HepG2 (cell line): ENCODE results near the gene PLEKHA8. TPM values are rescaled to one million over a fixed set of nuclear protein-coding genes. Genes with fewer than 3 reads are reported as not detected.

Source experiments
- ATAC-seq: fragments of 200-7000 bp; cut with Tn5 transposase; 3 replicates; pipeline ENCODE4 v1.9.1; 2020; ENCODE audit warnings: mild to moderate bottlenecking, moderate library complexity
- BruUV-seq: library from RNA; stranded (reverse); fragments of 400-500 nt; replicated peaks from 2 replicates; lab custom pipeline; 2021; lab: Mats Ljungman, UMichigan
- CTCF ChIA-PET: fragments of 300-600 bp; formaldehyde crosslinking; extraction: SDS; loops from one replicate; lab custom pipeline; 2021; ENCODE audit warnings: low total read pairs, inconsistent platforms, low intra/inter-chr PET ratio; lab: Yijun Ruan, JAX
- POLR2A ChIA-PET: fragments of 350-600 bp; sonication (Branson Sonifier 250); formaldehyde crosslinking; loops from one replicate; lab custom pipeline; 2020; ENCODE audit warnings: antibody characterized with exemption, inconsistent platforms; lab: Yijun Ruan, JAX
- DNase-seq: peaks from one replicate; pipeline ENCODE4 v3.0.0-alpha.2; 2015; ENCODE audit warnings: low spot score
- FAIRE-seq: peaks from 3 replicates; lab custom pipeline; 2011; peaks lifted over from hg19 to GRCh38; lab: Jason Lieb, UNC
- H2AFZ ChIP-seq: one replicate; pipeline ENCODE4 v1.6.1; 2011; ENCODE audit warnings: low read length, inconsistent platforms
- H3K27ac ChIP-seq: fragments of 300-600 bp; 3 replicates; pipeline ENCODE4 v1.8.0; 2011; ENCODE audit warnings: mixed run types, mild to moderate bottlenecking, mixed read lengths, low read length, inconsistent platforms; ENCODE audit not compliant: insufficient read depth; ENCODE audit errors: extremely low read length
- H3K27me3 ChIP-seq, 2 experiments: fragments of 200-600 bp in 1 of 2; 2 replicates in 1 of 2; 3 replicates in 1 of 2; pipeline versions ENCODE4 v1.6.0 to v1.8.0; 2011; ENCODE audit warnings: low read length in 2 of 2, mild to moderate bottlenecking in 2 of 2, moderate library complexity in 2 of 2, inconsistent platforms in 1 of 2; ENCODE audit not compliant: insufficient read depth in 2 of 2, control insufficient read depth in 1 of 2
- H3K36me3 ChIP-seq, 2 experiments: fragments of 200-600 bp in 1 of 2; replicated peaks in 1 of 2; 2 replicates in 1 of 2; 3 replicates in 1 of 2; pipeline versions ENCODE4 v1.5.1 to v1.8.0; 2011; ENCODE audit warnings: low read length in 2 of 2, inconsistent platforms in 1 of 2; ENCODE audit not compliant: insufficient read depth in 2 of 2, control insufficient read depth in 1 of 2
- H3K4me1 ChIP-seq: 2 replicates; pipeline ENCODE4 v1.5.1; 2012; ENCODE audit warnings: low read length, inconsistent platforms; ENCODE audit not compliant: insufficient read depth
- H3K4me2 ChIP-seq: 2 replicates; pipeline ENCODE4 v1.6.0; 2011; ENCODE audit warnings: low read depth, low read length, inconsistent platforms
- H3K4me3 ChIP-seq, 3 experiments: fragments of 200-600 bp in 1 of 3; sonication (generic), shearing (Covaris generic) in 1 of 3; replicated peaks in 1 of 3; 2 replicates each; pipeline ENCODE4 v1.5.1; 2011 to 2016; ENCODE audit warnings: low read length in 3 of 3, inconsistent platforms in 2 of 3, low read depth in 2 of 3, mild to moderate bottlenecking in 2 of 3, control low read depth in 1 of 3, mixed read lengths in 1 of 3; ENCODE audit not compliant: insufficient read depth in 1 of 3
- H3K79me2 ChIP-seq: one replicate; pipeline ENCODE4 v1.6.1; 2011; ENCODE audit warnings: low read length, inconsistent platforms; ENCODE audit not compliant: insufficient read depth
- H3K9ac ChIP-seq: 2 replicates; pipeline ENCODE4 v1.6.0; 2011; ENCODE audit warnings: mild to moderate bottlenecking, low read depth, low read length, inconsistent platforms; ENCODE audit not compliant: insufficient read depth
- H3K9me3 ChIP-seq: 2 replicates; pipeline ENCODE4 v1.5.1; 2012; ENCODE audit warnings: mild to moderate bottlenecking, low read length
- H4K20me1 ChIP-seq: 2 replicates; pipeline ENCODE4 v1.6.0; 2011; ENCODE audit warnings: inconsistent platforms, mild to moderate bottlenecking, low read length, moderate library complexity; ENCODE audit not compliant: insufficient read depth
- MBD4 ChIP-seq: IDR thresholded peaks from 2 replicates; pipeline ENCODE4 v1.6.1; 2012; ENCODE audit warnings: low read length, inconsistent platforms, borderline replicate concordance
- MTA1 ChIP-seq: sonication (generic); formaldehyde crosslinking; IDR thresholded peaks from 2 replicates; pipeline ENCODE4 v1.4.0; 2020; ENCODE audit warnings: missing genetic modification reagents, mild to moderate bottlenecking, borderline replicate concordance
- RARA ChIP-seq: IDR thresholded peaks from 2 replicates; pipeline ENCODE4 v1.6.1; 2016; ENCODE audit warnings: missing genetic modification reagents, missing compliant biosample characterization
- SCMH1 ChIP-seq: sonication (generic); formaldehyde crosslinking; IDR thresholded peaks from 2 replicates; pipeline ENCODE4 v1.9.0; 2021; ENCODE audit warnings: missing genetic modification reagents, mild to moderate bottlenecking, borderline replicate concordance
- SP1 ChIP-seq, 2 experiments: fragments of 450-650 bp in 1 of 2; sonication (generic) in 1 of 2; formaldehyde crosslinking in 1 of 2; IDR thresholded peaks; 2 replicates each; pipeline versions ENCODE4 v1.4.0 to v1.6.1; 2016 to 2020; ENCODE audit warnings: missing genetic modification reagents in 1 of 2
- U2AF2 ChIP-seq: fragments of 200-400 bp; formaldehyde crosslinking; IDR thresholded peaks from 2 replicates; pipeline ENCODE4 v1.6.1; 2017; ENCODE audit warnings: low read depth, mild to moderate bottlenecking, low read length
- ZNF318 ChIP-seq: sonication (generic); formaldehyde crosslinking; IDR thresholded peaks from 2 replicates; pipeline ENCODE4 v1.4.0; 2020; ENCODE audit warnings: mild to moderate bottlenecking, missing genetic modification reagents
- WGBS: methylation state at CpG from one replicate; pipeline ENCODE4 v1.1.6; 2017; ENCODE audit warnings: low lambda C conversion rate; 5-methylcytosine and 5-hydroxymethylcytosine counted together
- in situ Hi-C: cut with HindIII; loops from 2 replicates; pipeline ENCODE4 v1.10.0; 2017; ENCODE audit warnings: low pct_unique_long_range_greater_than_20kb; ENCODE audit not compliant: extremely low pct_ligation_motif_present
- intact Hi-C: fragments of 100-400 bp; cut with micrococcal nuclease; formaldehyde crosslinking; loops from one replicate; pipeline ENCODE4 v1.10.0; 2022; ENCODE audit not compliant: unreplicated experiment
- polyA plus RNA-seq, 8 experiments: library from polyadenylated mRNA; depleted of rRNA in 3 of 8; stranded (reverse) in 7 of 8; unstranded in 1 of 8; fragments of >200 nt; fragmentation: Illumina TruSeq in 4 of 8; extraction: Trizol in 4 of 8; gene quantifications; 2 replicates each; pipeline versions ENCODE4 v1.2.1 to v1.2.3, GENCODE V29; 2011 to 2016; ENCODE audit warnings: low read depth in 4 of 8, missing spikeins in 1 of 8, mixed read lengths in 1 of 8; ENCODE audit not compliant: insufficient read depth in 1 of 8
- total RNA-seq, 5 experiments: library from RNA; depleted of rRNA; stranded (reverse); fragments of >200 nt; fragmentation: Illumina TruSeq; extraction: Trizol; gene quantifications; 2 replicates each; pipeline ENCODE4 v1.2.3, GENCODE V29; 2016; ENCODE audit warnings: low read depth in 1 of 5

PLEKHA8 gene
- total and polyA plus RNA-seq, 2 of the 13 experiments (the other 11 are each of a cell fraction or from before 2014, with no cell fraction given) = 12.5 to 26.4 TPM

- ChIA-PET CTCF (no interaction called here), POLR2A (no interaction called here)
- Histone ChIP-seq H3K4me1 (no peaks in the 10 kb centered on the region), H3K27me3 (no peaks in the 10 kb centered on the region), H3K79me2 (no peaks in the 10 kb centered on the region), H3K4me2 (no peak overlapping the region), H3K9me3 (peaks cover 9% of the 10 kb centered on the region), H2AFZ (no peak overlapping the region), H3K36me3 (no peaks in the 10 kb centered on the region), H3K4me3 (no peak overlapping the region), H4K20me1 (no peaks in the 10 kb centered on the region), H3K27ac (no peak overlapping the region), H3K9ac (no peak overlapping the region)
- no TSS peak for BruUV-seq
- DNase-seq = no peak
- WGBS = 79% methylated on average over 6 of the region's 6 CpGs
- in situ Hi-C loops = no loop called here
- no peak for FAIRE-seq
- intact Hi-C loops = no loop called here
- TF ChIP-seq MBD4 (no peak), MTA1 (CRISPR knock-in tag) (no peak), U2AF2 (no peak), ZNF318 (CRISPR knock-in tag) (no peak), SP1 (IDR thresholded peaks at IDR 0.05) (no peak), SP1 (CRISPR knock-in tag; IDR thresholded peaks at IDR 0.05) (no peak), RARA (CRISPR knock-in tag) (no peak), SCMH1 (no peak)
- no peak for ATAC-seq
These were observed 88.6 kb downstream of the PLEKHA8 start for GRCh38 chr7:30116771-30117170.
